GM12891 (cell line): ENCODE data around the gene LCP1.

Experiments
- PAX5 ChIP-seq: IDR thresholded peaks from 2 replicates; pipeline ENCODE4 v1.6.1; 2011; ENCODE audit warnings: low read length, moderate library complexity, mild to moderate bottlenecking; ENCODE audit not compliant: insufficient read depth, severe bottlenecking
- POLR2A ChIP-seq: IDR thresholded peaks from 2 replicates; pipeline ENCODE4 v1.6.1; 2011; ENCODE audit warnings: low read depth, low read length, control low read depth
- POLR2AphosphoS5 ChIP-seq: IDR thresholded peaks from 2 replicates; pipeline ENCODE4 v1.6.1; 2011; ENCODE audit warnings: low read depth, low read length, control low read depth
- SPI1 ChIP-seq: IDR thresholded peaks from 2 replicates; pipeline ENCODE4 v1.6.1; 2011; ENCODE audit warnings: low read depth, low read length, control low read depth
- TAF1 ChIP-seq: IDR thresholded peaks from 2 replicates; pipeline ENCODE4 v1.6.1; 2011; ENCODE audit warnings: low read depth, low read length, control low read depth

GRCh38 chr13:46134494-46134893, 47.5 kb downstream of the LCP1 start:
- TF ChIP-seq POLR2A = no peak
- TF ChIP-seq TAF1 = no peak
- no peak for TF ChIP-seq POLR2AphosphoS5
- no peak for TF ChIP-seq SPI1
- no peak for TF ChIP-seq PAX5
